HCT116 (cell line): ENCODE results near the gene IL1R2. TPM values are rescaled to one million over a fixed set of nuclear protein-coding genes. Genes with fewer than 3 reads are reported as not detected.

ENCODE experiments used
- ATAC-seq: fragments of 200-7000 bp; cut with Tn5 transposase; 2 replicates; pipeline ENCODE4 v1.9.1; 2020; ENCODE audit warnings: mild to moderate bottlenecking, moderate library complexity
- BruUV-seq: library from RNA; stranded (reverse); fragments of 400-500 nt; replicated peaks from 2 replicates; lab custom pipeline; 2021; lab: Mats Ljungman, UMichigan
- CTCF ChIA-PET: fragments of 300-600 bp; sonication (Branson Sonifier 250); formaldehyde crosslinking; loops from one replicate; lab custom pipeline; 2021; ENCODE audit warnings: antibody characterized with exemption; lab: Charles Lee
- POLR2A ChIA-PET: fragments of 300-600, 350-600 bp; sonication (Branson Sonifier 250); formaldehyde crosslinking; loops from one replicate; lab custom pipeline; 2021; ENCODE audit warnings: antibody characterized with exemption; lab: Charles Lee
- RAD21 ChIA-PET, 2 experiments: fragments of 300-600 bp; sonication (Branson Sonifier 250); formaldehyde crosslinking; loops; one replicate each; lab custom pipeline; 2023; ENCODE audit warnings: low total read pairs in 2 of 2; ENCODE audit not compliant: uncharacterized antibody in 2 of 2, unreplicated experiment in 2 of 2, low non-redundant PET in 1 of 2; lab: Charles Lee
- DNase-seq: peaks from one replicate; pipeline ENCODE4 v3.0.0-alpha.2; 2010; ENCODE audit warnings: low read depth, low spot score
- H2AFZ ChIP-seq: fragments of 200-600 bp; shearing (Covaris generic), sonication (generic); 2 replicates; pipeline ENCODE4 v1.6.1; 2017; ENCODE audit warnings: low read depth, mixed run types, mixed read lengths, antibody characterized with exemption, low read length; ENCODE audit not compliant: poor library complexity, severe bottlenecking
- H3K27ac ChIP-seq: 2 replicates; pipeline ENCODE4 v1.5.1; 2012; ENCODE audit warnings: low read depth, low read length
- H3K27me3 ChIP-seq: fragments of 200-600 bp; sonication (generic); 2 replicates; pipeline ENCODE4 v1.6.1; 2016; ENCODE audit warnings: mixed run types, low read length, mixed read lengths; ENCODE audit not compliant: insufficient read depth
- H3K36me3 ChIP-seq, 2 experiments: fragments of 200-500 bp in 1 of 2; fragments of 200-600 bp in 1 of 2; sonication (Bioruptor generic) in 1 of 2; sonication (generic) in 1 of 2; 2 replicates each; pipeline versions ENCODE4 v1.5.1 to v1.6.1; 2014 to 2016; ENCODE audit warnings: low read length in 2 of 2, inconsistent platforms in 1 of 2, mixed read lengths in 1 of 2, mixed run types in 1 of 2; ENCODE audit not compliant: insufficient read depth in 2 of 2, control insufficient read depth in 1 of 2
- H3K4me1 ChIP-seq, 2 experiments: fragments of 200-600 bp in 1 of 2; sonication (generic) in 1 of 2; 2 replicates each; pipeline versions ENCODE4 v1.5.1 to v1.6.1; 2012 to 2017; ENCODE audit warnings: low read length in 2 of 2, inconsistent platforms in 1 of 2, mild to moderate bottlenecking in 1 of 2, mixed read lengths in 1 of 2, mixed run types in 1 of 2, moderate library complexity in 1 of 2; ENCODE audit not compliant: insufficient read depth in 2 of 2, control insufficient read depth in 1 of 2
- H3K4me2 ChIP-seq: fragments of 200-600 bp; sonication (generic); 2 replicates; pipeline ENCODE4 v1.6.1; 2017; ENCODE audit warnings: mixed run types, low read length, mixed read lengths
- H3K4me3 ChIP-seq, 2 experiments: fragments of 200-600 bp in 1 of 2; sonication (generic) in 1 of 2; replicated peaks in 1 of 2; 2 replicates each; pipeline ENCODE4 v1.5.1; 2011 to 2016; ENCODE audit warnings: low read length in 2 of 2, control low read depth in 1 of 2, low read depth in 1 of 2, mild to moderate bottlenecking in 1 of 2, mixed read lengths in 1 of 2, mixed run types in 1 of 2
- H3K79me2 ChIP-seq: fragments of 200-600 bp; sonication (generic); 2 replicates; pipeline ENCODE4 v1.6.1; 2017; ENCODE audit warnings: mild to moderate bottlenecking, mixed run types, low read length, moderate library complexity, mixed read lengths; ENCODE audit not compliant: insufficient read depth
- H3K9ac ChIP-seq: fragments of 200-600 bp; sonication (generic); 2 replicates; pipeline ENCODE4 v1.6.1; 2016; ENCODE audit warnings: low read length, mixed read lengths
- H3K9me2 ChIP-seq: fragments of 200-600 bp; sonication (generic), shearing (Covaris generic); 2 replicates; pipeline ENCODE4 v1.6.1; 2017; ENCODE audit warnings: mixed run types, mild to moderate bottlenecking, moderate library complexity; ENCODE audit not compliant: insufficient read depth
- H3K9me3 ChIP-seq, 2 experiments: fragments of 200-500 bp in 1 of 2; fragments of 200-600 bp in 1 of 2; sonication (Bioruptor generic) in 1 of 2; sonication (generic) in 1 of 2; 2 replicates each; pipeline ENCODE4 v1.6.1; 2014 to 2017; ENCODE audit warnings: low read length in 2 of 2, mixed read lengths in 2 of 2, inconsistent platforms in 1 of 2, low read depth in 1 of 2, mild to moderate bottlenecking in 1 of 2, mixed run types in 1 of 2, moderate library complexity in 1 of 2; ENCODE audit not compliant: control insufficient read depth in 1 of 2, insufficient read depth in 1 of 2
- H4K20me1 ChIP-seq: fragments of 200-600 bp; sonication (generic), shearing (Covaris generic); 2 replicates; pipeline ENCODE4 v1.6.1; 2017; ENCODE audit warnings: mixed run types, mild to moderate bottlenecking, moderate library complexity; ENCODE audit not compliant: insufficient read depth
- ATF3 ChIP-seq: IDR thresholded peaks from 2 replicates; pipeline ENCODE4 v1.6.1; 2012
- CTCF ChIP-seq, 3 experiments: fragments of 200-600 bp in 1 of 3; sonication (generic) in 1 of 3; IDR thresholded peaks in 2 of 3; conservative IDR thresholded peaks in 1 of 3; 2 replicates each; pipeline ENCODE4 v1.5.1; 2012 to 2017; ENCODE audit warnings: low read depth in 2 of 3, low read length in 2 of 3, antibody characterized with exemption in 1 of 3, borderline replicate concordance in 1 of 3, control low read depth in 1 of 3, mild to moderate bottlenecking in 1 of 3, mixed read lengths in 1 of 3, mixed run types in 1 of 3, moderate library complexity in 1 of 3; ENCODE audit not compliant: insufficient read depth in 1 of 3
- EGR1 ChIP-seq: IDR thresholded peaks from 2 replicates; pipeline ENCODE4 v1.6.1; 2012; ENCODE audit warnings: low read depth
- EZH2 ChIP-seq: fragments of 200-600 bp; sonication (generic); IDR thresholded peaks from 2 replicates; pipeline ENCODE4 v1.6.1; 2017; ENCODE audit warnings: antibody characterized with exemption, mixed run types
- FOSL1 ChIP-seq: IDR thresholded peaks from 2 replicates; pipeline ENCODE4 v1.6.1; 2012; ENCODE audit warnings: low read depth
- RAD21 ChIP-seq: IDR thresholded peaks from 2 replicates; pipeline ENCODE4 v1.6.1; 2012; ENCODE audit warnings: low read depth, mild to moderate bottlenecking
- ZBTB33 ChIP-seq: IDR thresholded peaks from 2 replicates; pipeline ENCODE4 v1.6.1; 2011; ENCODE audit warnings: mild to moderate bottlenecking, low read length, moderate library complexity; ENCODE audit not compliant: insufficient replicate concordance; ENCODE audit errors: extremely low read depth
- intact Hi-C: fragments of 100-400 bp; cut with micrococcal nuclease; formaldehyde crosslinking; loops from 2 replicates; pipeline ENCODE4 v1.10.0; 2022
- total RNA-seq: library from RNA; stranded (reverse); gene quantifications from one replicate; pipeline ENCODE4 v1.2.1, GENCODE V29; 2021; ENCODE audit not compliant: unreplicated experiment

Gene IL1R2
- total RNA-seq, 1 experiment from 2014 or later, result 0.52 TPM

- no peaks in the 10 kb centered on the region for H3K36me3 ChIP-seq
- no TSS peak for BruUV-seq
- TF ChIP-seq ATF3 (no peak), EGR1 (no peak), EZH2 (no peak), FOSL1 (no peak), CTCF (IDR thresholded peaks at IDR 0.05 in 2 of 3, conservative IDR thresholded peaks at IDR 0.05 in 1 of 3; ENCODE audit: borderline replicate concordance in 1 of 3, insufficient read depth in 1 of 3, low read depth in 2 of 3, low read length in 2 of 3) (no peak), ZBTB33 (no peak), RAD21 (no peak)
- no peaks in the 10 kb centered on the region for H3K9me2 ChIP-seq
- H3K4me2 ChIP-seq, result no peak overlapping the region
- CTCF ChIA-PET, result interaction anchor here (0.8 to 4.0 kb wide), 9 partner anchors 8 to 436 kb away, joined by 3 to 60 read pairs (median 5); no protein-coding TSS in a partner anchor
- H3K9me3 ChIP-seq, result no peaks in the 10 kb centered on the region
- H3K79me2 ChIP-seq, result no peaks in the 10 kb centered on the region
- intact Hi-C loops, result loop anchor here (2.0 to 5.0 kb wide), 3 partner anchors 234 to 440 kb away; partner anchors contain the start of gene IL18R1
- no peak overlapping the region for H3K27ac ChIP-seq
- RAD21 ChIA-PET, result no interaction called here
- no peak for DNase-seq
- H3K9ac ChIP-seq, result no peak overlapping the region
- POLR2A ChIA-PET, result no interaction called here
- H3K4me3 ChIP-seq, result no peak overlapping the region
- no peak overlapping the region for H2AFZ ChIP-seq
- H3K4me1 ChIP-seq, result 0 out of 4 replicates have a peak, but pooled peaks cover 0 to 4% of the 10 kb centered on the region in 2 experiments
- no peaks in the 10 kb centered on the region for H3K27me3 ChIP-seq
- ATAC-seq, result no peak
- H4K20me1 ChIP-seq, result no peaks in the 10 kb centered on the region
Measured at GRCh38 chr2:102006886-102007278, 15.1 kb downstream of the IL1R2 start.
